WI38 (cell line): ENCODE measurements around the gene SLC39A11.

ENCODE experiments used
- H3K4me3 ChIP-seq: 2 replicates; pipeline ENCODE4 v1.5.1; 2011; ENCODE audit warnings: low read depth, mild to moderate bottlenecking, control low read depth, low read length
- CTCF ChIP-seq: IDR thresholded peaks from 2 replicates; pipeline ENCODE4 v1.5.1; 2012; ENCODE audit warnings: low read depth, mild to moderate bottlenecking, control low read depth, low read length

SLC39A11 gene

GRCh38 chr17:72947475-72947874, 145.0 kb downstream of the SLC39A11 start:
- H3K4me3 ChIP-seq = no peak overlapping the region
- TF ChIP-seq CTCF = no peak

GRCh38 chr17:72946696-72947095, 145.8 kb downstream of the SLC39A11 start:
- TF ChIP-seq CTCF = no peak
- no peak overlapping the region for H3K4me3 ChIP-seq

GRCh38 chr17:72946156-72946555, 146.3 kb downstream of the SLC39A11 start:
- no peak for TF ChIP-seq CTCF

GRCh38 chr17:72945473-72945872, 147.0 kb downstream of the SLC39A11 start:
- no peak for TF ChIP-seq CTCF
- H3K4me3 ChIP-seq = no peak overlapping the region

More at GRCh38 chr17:72946156-72946555, 146.3 kb downstream of the SLC39A11 start:
- H3K4me3 ChIP-seq = no peak overlapping the region

- no peak overlapping the region for H3K4me3 ChIP-seq
- TF ChIP-seq CTCF = no peak
Observed at GRCh38 chr17:72943826-72944689, 148.4 kb downstream of the SLC39A11 start.

- no peak overlapping the region for H3K4me3 ChIP-seq
- no peak for TF ChIP-seq CTCF
Observed at GRCh38 chr17:72942579-72942978, 149.9 kb downstream of the SLC39A11 start.

GRCh38 chr17:72940496-72940895, 152.0 kb downstream of the SLC39A11 start:
- no peak for TF ChIP-seq CTCF
- no peak overlapping the region for H3K4me3 ChIP-seq
